PC-3 (cell line): Measurements from ENCODE around the gene PARK7.

Experiments
- CTCF ChIP-seq: fragments of 300-600 bp; sonication (generic); conservative IDR thresholded peaks from 2 replicates; pipeline ENCODE4 v1.5.1; 2017; ENCODE audit warnings: antibody characterized with exemption, low read depth, mild to moderate bottlenecking, low read length
- EZH2phosphoT487 ChIP-seq: fragments of 300-600 bp; sonication (generic); IDR thresholded peaks from 2 replicates; pipeline ENCODE4 v1.6.1; 2018; ENCODE audit warnings: mild to moderate bottlenecking, antibody characterized with exemption, low read length, borderline replicate concordance

DNA sequence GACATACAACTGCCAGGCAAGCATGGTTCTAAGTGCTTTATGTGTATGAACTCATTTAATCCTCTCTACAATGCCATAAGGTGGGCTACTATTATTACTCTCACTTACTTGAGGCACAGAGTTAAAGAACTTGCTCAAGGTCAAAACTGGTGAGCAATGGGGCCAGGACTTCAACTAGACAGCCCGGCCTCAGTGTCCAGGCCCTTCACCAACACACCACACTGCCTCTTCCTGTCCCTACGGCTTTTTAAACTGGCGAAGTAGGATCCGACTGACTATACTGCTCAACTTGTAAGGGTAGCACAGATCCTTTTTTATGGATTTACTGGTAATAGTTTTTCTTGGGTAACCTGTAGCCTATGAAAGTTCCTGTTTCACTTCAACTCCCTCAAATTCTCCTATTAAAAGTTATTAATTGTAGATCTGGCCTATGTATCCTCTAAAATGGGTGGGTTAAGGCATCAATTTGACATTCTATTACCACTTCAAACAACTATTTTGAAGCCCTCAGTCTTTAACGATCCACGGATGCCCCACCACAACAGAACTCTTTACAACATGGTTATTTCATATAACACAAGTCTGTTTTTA lies 60.3 kb downstream of the PARK7 start:
- TF ChIP-seq CTCF: no peak
- no peak for TF ChIP-seq EZH2phosphoT487
